IMR-90 (cell line): ENCODE results near the gene DNAJC4. TPM values are rescaled to one million over a fixed set of nuclear protein-coding genes. Genes with fewer than 3 reads are reported as not detected.

ENCODE experiments used
- CTCF ChIP-seq: conservative IDR thresholded peaks from 2 replicates; pipeline ENCODE4 v1.5.1; 2012; ENCODE audit warnings: mild to moderate bottlenecking, low read depth, low read length, improper control_type of control experiment
- RCOR1 ChIP-seq: IDR thresholded peaks from 2 replicates; pipeline ENCODE4 v1.6.1; 2012; ENCODE audit warnings: mild to moderate bottlenecking, low read length, improper control_type of control experiment; ENCODE audit not compliant: insufficient replicate concordance
- polyA plus RNA-seq, 3 experiments: library from polyadenylated mRNA; depleted of rRNA; stranded (reverse); fragments of >200 nt; gene quantifications; 2 replicates each; pipeline ENCODE4 v1.2.3, GENCODE V29; 2012; ENCODE audit warnings: low replicate concordance in 1 of 3
- total RNA-seq: library from RNA; depleted of rRNA; stranded (reverse); fragments of >200 nt; gene quantifications from 2 replicates; pipeline ENCODE4 v1.2.3, GENCODE V29; 2012
- TF ChIP-seq, protein P1 (sequence below): fragments of 150-350 bp; IDR thresholded peaks from 2 replicates; pipeline ENCODE4 v1.6.1; 2017; ENCODE audit warnings: mild to moderate bottlenecking, antibody characterized with exemption, low read length, low read depth

Gene DNAJC4
- total and polyA plus RNA-seq, 2 of the 4 experiments (the other 2 are of a cell fraction), result 2.2 to 22.8 TPM

GRCh38 chr11:64281957-64282770 is 51.8 kb downstream of the DNAJC4 start (continued):
- TF ChIP-seq CTCF (no peak), RCOR1 (no peak)
- TF ChIP-seq, protein P1, sequence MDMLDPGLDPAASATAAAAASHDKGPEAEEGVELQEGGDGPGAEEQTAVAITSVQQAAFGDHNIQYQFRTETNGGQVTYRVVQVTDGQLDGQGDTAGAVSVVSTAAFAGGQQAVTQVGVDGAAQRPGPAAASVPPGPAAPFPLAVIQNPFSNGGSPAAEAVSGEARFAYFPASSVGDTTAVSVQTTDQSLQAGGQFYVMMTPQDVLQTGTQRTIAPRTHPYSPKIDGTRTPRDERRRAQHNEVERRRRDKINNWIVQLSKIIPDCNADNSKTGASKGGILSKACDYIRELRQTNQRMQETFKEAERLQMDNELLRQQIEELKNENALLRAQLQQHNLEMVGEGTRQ, result no peak
